Activated naive CD4-positive, alpha-beta T cell treated with anti-CD3 and anti-CD28 coated beads, Interleukin-2, amount 50 U/mL, for 24 hours (primary cell): Measurements from ENCODE around the gene PDCD7.
A peak's percentile ranks its signal among the peaks of the same experiment; 100 is the strongest.
"Not testable (repeated sequence)": the region's sequence is repeated elsewhere in the genome, so short reads cannot be mapped to it uniquely, and the experiment has no call there.

Source experiments
- H3K27ac Mint-ChIP-seq: one replicate; pipeline ENCODE4 v1.8.0; 2021; ENCODE audit warnings: mild to moderate bottlenecking, mixed read lengths
- H3K27me3 Mint-ChIP-seq: one replicate; pipeline ENCODE4 v1.8.0; 2021; ENCODE audit warnings: mixed read lengths
- H3K36me3 Mint-ChIP-seq: one replicate; pipeline ENCODE4 v1.8.0; 2021; ENCODE audit warnings: mixed read lengths
- H3K4me1 Mint-ChIP-seq: one replicate; pipeline ENCODE4 v1.8.0; 2021; ENCODE audit warnings: mixed read lengths
- H3K4me3 Mint-ChIP-seq: one replicate; pipeline ENCODE4 v1.8.0; 2021; ENCODE audit warnings: mild to moderate bottlenecking, mixed read lengths
- H3K9me3 Mint-ChIP-seq: one replicate; pipeline ENCODE4 v1.8.0; 2021; ENCODE audit warnings: mixed read lengths

Gene PDCD7

DNA sequence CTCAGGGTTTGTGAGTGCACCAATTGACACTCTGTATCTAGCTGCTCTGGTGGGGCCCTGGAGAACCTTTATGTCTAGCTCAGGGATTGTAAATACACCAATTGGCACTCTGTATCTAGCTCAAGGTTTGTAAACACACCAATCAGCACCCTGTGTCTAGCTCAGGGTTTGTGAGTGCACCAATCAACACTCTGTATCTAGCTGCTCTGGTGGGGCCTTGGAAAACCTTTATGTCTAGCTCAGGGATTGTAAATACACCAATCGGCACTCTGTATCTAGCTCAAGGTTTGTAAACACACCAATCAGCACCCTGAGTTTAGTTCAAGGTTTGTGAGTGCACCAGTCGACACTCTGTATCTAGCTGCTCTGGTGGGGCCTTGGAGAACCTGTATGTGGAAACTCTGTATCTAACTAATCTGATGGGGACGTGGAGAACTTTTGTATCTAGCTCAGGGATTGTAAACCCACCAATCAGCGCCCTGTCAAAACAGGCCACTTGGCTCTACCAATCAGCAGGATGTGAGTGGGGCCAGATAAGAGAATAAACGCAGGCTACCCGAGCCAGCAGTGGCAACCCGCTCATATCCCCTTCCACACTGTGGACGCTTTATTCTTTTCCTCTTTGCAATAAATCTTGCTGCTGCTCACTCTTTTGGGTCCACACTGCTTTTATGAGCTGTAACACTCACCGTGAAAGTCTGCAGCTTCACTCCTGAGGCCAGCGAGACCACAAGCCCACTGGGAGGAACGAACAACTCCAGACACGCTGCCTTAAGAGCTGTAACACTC lies 57.8 kb downstream of the PDCD7 start:
- not testable (repeated sequence) for H3K9me3 Mint-ChIP-seq, H3K36me3 Mint-ChIP-seq, H3K27ac Mint-ChIP-seq, H3K4me3 Mint-ChIP-seq, H3K4me1 Mint-ChIP-seq
- peaks cover 17% of the 10 kb centered on the region for H3K27me3 Mint-ChIP-seq

- H3K4me1 Mint-ChIP-seq, H3K36me3 Mint-ChIP-seq, H3K9me3 Mint-ChIP-seq, H3K4me3 Mint-ChIP-seq, H3K27ac Mint-ChIP-seq: not testable (repeated sequence)
- H3K27me3 Mint-ChIP-seq: peaks cover 17% of the 10 kb centered on the region
These were observed 58.7 kb downstream of the PDCD7 start for GRCh38 chr15:65074946-65075345.

- Mint-ChIP-seq H3K36me3 (no peaks in the 10 kb centered on the region), H3K4me3 (no peak overlapping the region), H3K27me3 (peaks cover 11% of the 10 kb centered on the region), H3K9me3 (no peaks in the 10 kb centered on the region), H3K27ac (no peak overlapping the region), H3K4me1 (peaks cover 7% of the 10 kb centered on the region)
These were observed 61.0 kb downstream of the PDCD7 start for GRCh38 chr15:65072617-65073016.

DNA sequence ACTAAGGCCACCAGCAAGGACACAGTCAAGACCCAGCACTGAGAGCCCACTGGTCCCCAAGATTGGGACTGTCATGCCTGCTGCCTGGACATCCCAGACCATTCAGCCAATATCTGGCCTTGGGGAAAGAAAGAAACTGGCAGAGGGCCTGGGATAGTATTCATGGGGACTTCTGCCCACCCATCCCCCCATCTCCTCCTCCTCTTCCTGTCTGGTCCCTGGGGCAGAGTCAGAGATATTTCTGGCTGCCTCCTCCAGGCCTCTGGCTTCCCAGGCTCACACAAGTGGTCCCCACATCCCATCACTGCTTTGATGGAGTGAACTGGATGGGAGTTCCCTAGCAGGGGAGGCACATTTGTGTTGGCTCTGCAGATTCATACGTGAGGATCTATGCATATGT lies 61.6 kb downstream of the PDCD7 start:
- peaks cover 14% of the 10 kb centered on the region for H3K27me3 Mint-ChIP-seq
- peaks cover 10% of the 10 kb centered on the region for H3K4me1 Mint-ChIP-seq
- no peaks in the 10 kb centered on the region for H3K9me3 Mint-ChIP-seq
- no peak overlapping the region for H3K4me3 Mint-ChIP-seq
- no peaks in the 10 kb centered on the region for H3K36me3 Mint-ChIP-seq
- no peak overlapping the region for H3K27ac Mint-ChIP-seq

DNA sequence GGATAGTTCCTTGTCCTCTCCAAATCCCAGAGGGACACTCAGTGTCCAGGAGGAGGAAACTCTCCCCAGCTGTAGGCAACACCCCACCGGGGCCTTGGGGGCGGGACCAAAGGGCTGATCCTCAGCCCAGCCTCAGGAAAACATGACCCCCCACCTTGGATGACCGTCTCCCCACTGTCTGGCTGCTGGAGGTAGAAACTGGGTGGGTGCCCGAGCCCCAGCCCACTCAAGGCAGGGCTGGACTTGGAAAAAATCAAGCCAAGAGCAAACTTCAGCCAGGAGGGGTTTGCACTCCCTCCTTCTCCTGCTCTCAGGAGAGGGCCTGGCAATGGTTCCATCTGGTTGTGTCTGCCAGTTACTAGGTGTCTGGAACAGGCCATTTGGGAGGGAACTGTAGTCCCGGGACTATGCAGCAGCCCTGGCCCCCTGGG lies 62.2 kb downstream of the PDCD7 start:
- H3K27me3 Mint-ChIP-seq: peaks cover 12% of the 10 kb centered on the region
- H3K4me3 Mint-ChIP-seq: no peak overlapping the region
- H3K27ac Mint-ChIP-seq: no peak overlapping the region
- peaks cover 11% of the 10 kb centered on the region for H3K4me1 Mint-ChIP-seq
- H3K36me3 Mint-ChIP-seq: no peaks in the 10 kb centered on the region
- H3K9me3 Mint-ChIP-seq: no peaks in the 10 kb centered on the region

- H3K27me3 Mint-ChIP-seq: peaks cover 18% of the 10 kb centered on the region
These were observed 63.6 kb downstream of the PDCD7 start for GRCh38 chr15:65069779-65070546.

DNA sequence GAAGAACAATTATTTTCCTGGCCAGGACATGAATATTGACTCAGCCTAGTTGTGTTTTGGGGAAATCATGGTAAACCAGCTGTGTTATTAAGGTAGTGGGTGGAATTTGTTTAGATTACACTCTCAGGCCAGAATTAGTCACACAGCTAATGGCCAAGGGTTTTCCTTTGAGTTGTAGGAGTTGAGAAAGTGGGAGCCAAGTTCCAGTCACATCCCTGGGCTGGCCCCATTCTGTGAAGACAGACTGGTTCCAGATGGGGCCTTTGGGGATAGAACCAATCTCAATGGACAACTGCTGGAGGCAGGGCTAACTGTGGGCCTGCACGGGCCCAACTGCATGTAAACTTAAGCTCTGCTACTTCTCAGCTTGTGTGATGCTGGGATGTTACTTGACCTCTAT lies 64.4 kb downstream of the PDCD7 start:
- Mint-ChIP-seq H3K36me3 (no peaks in the 10 kb centered on the region), H3K27me3 (peaks cover 18% of the 10 kb centered on the region), H3K4me3 (no peak overlapping the region), H3K9me3 (no peaks in the 10 kb centered on the region), H3K4me1 (peaks cover 11% of the 10 kb centered on the region), H3K27ac (no peak overlapping the region)

More at GRCh38 chr15:65069779-65070546, 63.6 kb downstream of the PDCD7 start:
- no peaks in the 10 kb centered on the region for H3K9me3 Mint-ChIP-seq
- H3K36me3 Mint-ChIP-seq: no peaks in the 10 kb centered on the region
- H3K4me1 Mint-ChIP-seq: peaks cover 11% of the 10 kb centered on the region
- H3K27ac Mint-ChIP-seq: no peak overlapping the region
- H3K4me3 Mint-ChIP-seq: no peak overlapping the region

GRCh38 chr15:65068403-65068788 lies 65.2 kb downstream of the PDCD7 start:
- no peak overlapping the region for H3K27ac Mint-ChIP-seq
- peaks cover 11% of the 10 kb centered on the region for H3K4me1 Mint-ChIP-seq
- H3K36me3 Mint-ChIP-seq: no peaks in the 10 kb centered on the region
- peaks cover 18% of the 10 kb centered on the region for H3K27me3 Mint-ChIP-seq
- peak overlapping the region; percentile 4 for H3K4me3 Mint-ChIP-seq
- H3K9me3 Mint-ChIP-seq: no peaks in the 10 kb centered on the region

DNA sequence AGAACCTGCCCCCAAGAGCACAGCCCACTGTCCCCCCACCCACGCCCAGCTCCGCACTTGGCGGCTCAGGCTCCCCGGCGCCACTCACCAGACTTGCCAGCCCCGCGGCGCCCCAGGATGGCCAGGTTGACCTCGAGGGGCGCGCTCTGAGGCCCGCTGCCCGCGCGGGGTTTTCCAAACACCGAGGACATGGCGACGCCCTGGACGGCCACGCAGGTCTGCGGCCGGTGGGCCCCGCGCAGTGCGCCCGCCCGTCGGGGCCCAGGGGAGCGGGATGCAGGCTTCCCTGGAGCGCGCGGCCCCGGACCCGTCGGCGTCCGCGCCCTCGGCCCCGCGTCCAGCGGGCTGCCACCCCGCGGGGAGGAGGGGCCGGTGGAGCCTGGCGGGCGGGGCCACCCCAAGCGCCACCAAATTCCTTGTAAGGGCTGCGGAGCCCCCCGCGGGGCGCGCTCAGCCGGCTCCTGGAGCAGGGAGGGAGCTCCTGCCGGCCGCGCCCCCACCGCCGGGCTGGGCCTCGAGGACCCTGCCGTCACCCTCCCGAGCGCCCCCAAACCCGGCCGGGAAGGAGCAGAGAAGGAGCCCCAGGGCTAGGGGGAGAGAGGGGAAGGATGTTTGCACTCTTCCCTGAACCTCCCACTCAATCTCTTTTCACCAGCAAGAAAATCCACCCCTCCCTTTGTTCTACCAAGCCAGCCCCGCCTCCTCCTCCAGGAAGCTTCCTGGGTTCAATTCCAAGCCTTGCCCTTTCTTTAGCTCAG lies 65.8 kb downstream of the PDCD7 start, which contains the start of gene RASL12:
TSS of gene RASL12 (minus strand) at position 347 of the 758 bp plus-strand sequence. CDS start at position 191, 156 bp downstream.
- no peaks in the 10 kb centered on the region for H3K36me3 Mint-ChIP-seq
- H3K27ac Mint-ChIP-seq: no peak within 1 kb of the TSS
- H3K4me1 Mint-ChIP-seq: peaks cover 11% of the 10 kb centered on the region
- H3K4me3 Mint-ChIP-seq: peak within 1 kb of the TSS; percentile 5
- peaks cover 18% of the 10 kb centered on the region for H3K27me3 Mint-ChIP-seq
- H3K9me3 Mint-ChIP-seq: no peaks in the 10 kb centered on the region
